ENCODE data around the gene CSNK1D.

Gene CSNK1D

GRCh38 chr17:82292251-82293154 lies 19.0 kb upstream of the CSNK1D start:
- peak; percentile 88 for DNase-seq

- no peak for DNase-seq
These were observed 18.2 kb upstream of the CSNK1D start for GRCh38 chr17:82291582-82292250.

GRCh38 chr17:82287868-82288801 lies 14.6 kb upstream of the CSNK1D start:
- no peak for DNase-seq

- no peak for DNase-seq
These were observed 13.7 kb upstream of the CSNK1D start for GRCh38 chr17:82287013-82287867.

- no peak for DNase-seq
These were observed 11.6 kb upstream of the CSNK1D start for GRCh38 chr17:82285141-82285540.

- DNase-seq = no peak
These were observed 9.8 kb upstream of the CSNK1D start for GRCh38 chr17:82283208-82283749.

GRCh38 chr17:82282239-82283207 lies 9.0 kb upstream of the CSNK1D start:
- no peak for DNase-seq

- DNase-seq = no peak
These were observed 8.2 kb upstream of the CSNK1D start for GRCh38 chr17:82281502-82282238.

- DNase-seq = no peak
These were observed 7.6 kb upstream of the CSNK1D start for GRCh38 chr17:82281076-82281475.

GRCh38 chr17:82280537-82280936 lies 7.0 kb upstream of the CSNK1D start:
- no peak for DNase-seq

- no peak for DNase-seq
These were observed 5.4 kb upstream of the CSNK1D start for GRCh38 chr17:82278786-82279391.

GRCh38 chr17:82278308-82278707 lies 4.8 kb upstream of the CSNK1D start:
- DNase-seq = no peak

- no peak for DNase-seq
These were observed 4.4 kb upstream of the CSNK1D start for GRCh38 chr17:82277851-82278250.

GRCh38 chr17:82276938-82277337 lies 3.4 kb upstream of the CSNK1D start:
- DNase-seq = no peak

GRCh38 chr17:82275326-82275725 lies 1.8 kb upstream of the CSNK1D start:
- no peak for DNase-seq

GRCh38 chr17:82274134-82275020 lies 877 bp upstream of the CSNK1D start:
- no peak for DNase-seq

GRCh38 chr17:82272495-82273326 lies 789 bp downstream of the CSNK1D start:
- peak; percentile 38 for DNase-seq

Measured in activated CD4-positive, alpha-beta T cell treated with anti-CD3 and anti-CD28 coated beads, Interleukin-2, amount 50 U/mL, for 1 hour (primary cell).